HepG2 (cell line): ENCODE data around the gene BCL2L1. TPM values are rescaled to one million over a fixed set of nuclear protein-coding genes. Genes with fewer than 3 reads are reported as not detected.

Source experiments
- CSRNP2 ChIP-seq: sonication (generic); formaldehyde crosslinking; conservative IDR thresholded peaks from 2 replicates; pipeline ENCODE4 v1.8.0; 2022; ENCODE audit warnings: low read depth, missing genetic modification reagents
- ETV6 ChIP-seq: sonication (generic); formaldehyde crosslinking; conservative IDR thresholded peaks from 2 replicates; pipeline ENCODE4 v1.4.0; 2020; ENCODE audit warnings: missing genetic modification reagents
- FIP1L1 ChIP-seq: fragments of 200-400 bp; formaldehyde crosslinking; IDR thresholded peaks from 2 replicates; pipeline ENCODE4 v1.6.1; 2018; ENCODE audit warnings: low read depth, mild to moderate bottlenecking, low read length, moderate library complexity, borderline replicate concordance; ENCODE audit not compliant: insufficient read depth
- FOSL1 ChIP-seq: sonication (generic); formaldehyde crosslinking; IDR thresholded peaks from 2 replicates; pipeline ENCODE4 v1.9.0; 2021; ENCODE audit warnings: missing genetic modification reagents, borderline replicate concordance
- HOXA9 ChIP-seq: sonication (generic); formaldehyde crosslinking; IDR thresholded peaks from 2 replicates; pipeline ENCODE4 v1.8.1; 2022; ENCODE audit warnings: missing genetic modification reagents, mild to moderate bottlenecking, moderate library complexity, borderline replicate concordance
- JUNB ChIP-seq: sonication (generic); formaldehyde crosslinking; IDR thresholded peaks from 2 replicates; pipeline ENCODE4 v1.8.0; 2022; ENCODE audit warnings: missing genetic modification reagents, mild to moderate bottlenecking, borderline replicate concordance
- MBNL3 ChIP-seq: fragments of 250-450 bp; sonication (Bioruptor Pico); conservative IDR thresholded peaks from 2 replicates; pipeline ENCODE4 v1.8.0; 2022; ENCODE audit warnings: mild to moderate bottlenecking, inconsistent platforms
- MXD4 ChIP-seq: IDR thresholded peaks from 2 replicates; pipeline ENCODE4 v1.6.1; 2016; ENCODE audit warnings: mild to moderate bottlenecking, missing biosample characterization, missing genetic modification reagents
- SKI ChIP-seq: fragments of 450-650 bp; IDR thresholded peaks from one replicate; pipeline ENCODE4 v1.6.1; 2018; ENCODE audit warnings: mild to moderate bottlenecking; ENCODE audit not compliant: partially characterized antibody
- SP5 ChIP-seq: IDR thresholded peaks from 2 replicates; pipeline ENCODE4 v1.6.1; 2016; ENCODE audit warnings: low read depth, borderline replicate concordance
- SRF ChIP-seq: IDR thresholded peaks from 2 replicates; pipeline ENCODE4 v1.6.1; 2011; ENCODE audit warnings: mild to moderate bottlenecking, low read depth, low read length, moderate library complexity
- THAP8 ChIP-seq: sonication (generic); formaldehyde crosslinking; IDR thresholded peaks from 2 replicates; pipeline ENCODE4 v1.5.1; 2020; ENCODE audit warnings: missing genetic modification reagents, mild to moderate bottlenecking, borderline replicate concordance
- THYN1 ChIP-seq: sonication (generic); formaldehyde crosslinking; IDR thresholded peaks from 2 replicates; pipeline ENCODE4 v1.8.1; 2023; ENCODE audit warnings: low read depth, mild to moderate bottlenecking, moderate library complexity, missing genetic modification reagents, borderline replicate concordance
- ZBTB21 ChIP-seq: sonication (generic); formaldehyde crosslinking; IDR thresholded peaks from 2 replicates; pipeline ENCODE4 v1.4.0; 2020; ENCODE audit warnings: missing genetic modification reagents
- ZFP37 ChIP-seq: sonication (generic); formaldehyde crosslinking; IDR thresholded peaks from 2 replicates; pipeline ENCODE4 v1.4.0; 2020; ENCODE audit warnings: missing genetic modification reagents, borderline replicate concordance
- ZNF224 ChIP-seq: sonication (generic); formaldehyde crosslinking; IDR thresholded peaks from 2 replicates; pipeline ENCODE4 v1.5.0; 2020; ENCODE audit warnings: mild to moderate bottlenecking, missing genetic modification reagents
- ZNF577 ChIP-seq: sonication (generic); formaldehyde crosslinking; IDR thresholded peaks from 2 replicates; pipeline ENCODE4 v1.4.0; 2020; ENCODE audit warnings: mild to moderate bottlenecking, low read depth, missing genetic modification reagents, borderline replicate concordance
- ZNF629 ChIP-seq: sonication (generic); formaldehyde crosslinking; conservative IDR thresholded peaks from 2 replicates; pipeline ENCODE4 v1.5.0; 2020; ENCODE audit warnings: missing genetic modification reagents
- polyA plus RNA-seq, 8 experiments: library from polyadenylated mRNA; depleted of rRNA in 3 of 8; stranded (reverse) in 7 of 8; unstranded in 1 of 8; fragments of >200 nt; fragmentation: Illumina TruSeq in 4 of 8; extraction: Trizol in 4 of 8; gene quantifications; 2 replicates each; pipeline versions ENCODE4 v1.2.1 to v1.2.3, GENCODE V29; 2011 to 2016; ENCODE audit warnings: low read depth in 4 of 8, missing spikeins in 1 of 8, mixed read lengths in 1 of 8; ENCODE audit not compliant: insufficient read depth in 1 of 8
- total RNA-seq, 5 experiments: library from RNA; depleted of rRNA; stranded (reverse); fragments of >200 nt; fragmentation: Illumina TruSeq; extraction: Trizol; gene quantifications; 2 replicates each; pipeline ENCODE4 v1.2.3, GENCODE V29; 2016; ENCODE audit warnings: low read depth in 1 of 5
- TF ChIP-seq, protein P1 (sequence below): sonication (generic); formaldehyde crosslinking; IDR thresholded peaks from 2 replicates; pipeline ENCODE4 v1.5.1; 2020; ENCODE audit warnings: mild to moderate bottlenecking, missing genetic modification reagents, borderline replicate concordance

BCL2L1 gene
- total and polyA plus RNA-seq, 2 of the 13 experiments (the other 11 are each of a cell fraction or from before 2014, with no cell fraction given), result 164 to 258 TPM

GRCh38 chr20:31694842-31695593, 27.6 kb downstream of the BCL2L1 start (continued):
- TF ChIP-seq ZBTB21 (no peak), MBNL3 (CRISPR knock-in tag) (no peak), ZFP37 (CRISPR knock-in tag) (no peak), SKI (no peak), ETV6 (no peak), THYN1 (CRISPR knock-in tag) (no peak), JUNB (CRISPR knock-in tag) (no peak), ZNF224 (CRISPR knock-in tag) (0 out of 2 replicates have a peak, but pooled peaks have one; percentile 15), SP5 (CRISPR knock-in tag) (no peak), ZNF629 (CRISPR knock-in tag) (no peak), THAP8 (CRISPR knock-in tag) (no peak), HOXA9 (CRISPR knock-in tag) (no peak), MXD4 (CRISPR knock-in tag) (no peak), SRF (no peak), FIP1L1 (no peak), ZNF577 (CRISPR knock-in tag) (no peak), CSRNP2 (CRISPR knock-in tag) (no peak), FOSL1 (CRISPR knock-in tag) (no peak)
- TF ChIP-seq, protein P1, sequence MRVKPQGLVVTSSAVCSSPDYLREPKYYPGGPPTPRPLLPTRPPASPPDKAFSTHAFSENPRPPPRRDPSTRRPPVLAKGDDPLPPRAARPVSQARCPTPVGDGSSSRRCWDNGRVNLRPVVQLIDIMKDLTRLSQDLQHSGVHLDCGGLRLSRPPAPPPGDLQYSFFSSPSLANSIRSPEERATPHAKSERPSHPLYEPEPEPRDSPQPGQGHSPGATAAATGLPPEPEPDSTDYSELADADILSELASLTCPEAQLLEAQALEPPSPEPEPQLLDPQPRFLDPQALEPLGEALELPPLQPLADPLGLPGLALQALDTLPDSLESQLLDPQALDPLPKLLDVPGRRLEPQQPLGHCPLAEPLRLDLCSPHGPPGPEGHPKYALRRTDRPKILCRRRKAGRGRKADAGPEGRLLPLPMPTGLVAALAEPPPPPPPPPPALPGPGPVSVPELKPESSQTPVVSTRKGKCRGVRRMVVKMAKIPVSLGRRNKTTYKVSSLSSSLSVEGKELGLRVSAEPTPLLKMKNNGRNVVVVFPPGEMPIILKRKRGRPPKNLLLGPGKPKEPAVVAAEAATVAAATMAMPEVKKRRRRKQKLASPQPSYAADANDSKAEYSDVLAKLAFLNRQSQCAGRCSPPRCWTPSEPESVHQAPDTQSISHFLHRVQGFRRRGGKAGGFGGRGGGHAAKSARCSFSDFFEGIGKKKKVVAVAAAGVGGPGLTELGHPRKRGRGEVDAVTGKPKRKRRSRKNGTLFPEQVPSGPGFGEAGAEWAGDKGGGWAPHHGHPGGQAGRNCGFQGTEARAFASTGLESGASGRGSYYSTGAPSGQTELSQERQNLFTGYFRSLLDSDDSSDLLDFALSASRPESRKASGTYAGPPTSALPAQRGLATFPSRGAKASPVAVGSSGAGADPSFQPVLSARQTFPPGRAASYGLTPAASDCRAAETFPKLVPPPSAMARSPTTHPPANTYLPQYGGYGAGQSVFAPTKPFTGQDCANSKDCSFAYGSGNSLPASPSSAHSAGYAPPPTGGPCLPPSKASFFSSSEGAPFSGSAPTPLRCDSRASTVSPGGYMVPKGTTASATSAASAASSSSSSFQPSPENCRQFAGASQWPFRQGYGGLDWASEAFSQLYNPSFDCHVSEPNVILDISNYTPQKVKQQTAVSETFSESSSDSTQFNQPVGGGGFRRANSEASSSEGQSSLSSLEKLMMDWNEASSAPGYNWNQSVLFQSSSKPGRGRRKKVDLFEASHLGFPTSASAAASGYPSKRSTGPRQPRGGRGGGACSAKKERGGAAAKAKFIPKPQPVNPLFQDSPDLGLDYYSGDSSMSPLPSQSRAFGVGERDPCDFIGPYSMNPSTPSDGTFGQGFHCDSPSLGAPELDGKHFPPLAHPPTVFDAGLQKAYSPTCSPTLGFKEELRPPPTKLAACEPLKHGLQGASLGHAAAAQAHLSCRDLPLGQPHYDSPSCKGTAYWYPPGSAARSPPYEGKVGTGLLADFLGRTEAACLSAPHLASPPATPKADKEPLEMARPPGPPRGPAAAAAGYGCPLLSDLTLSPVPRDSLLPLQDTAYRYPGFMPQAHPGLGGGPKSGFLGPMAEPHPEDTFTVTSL (CRISPR knock-in tag), result peak; percentile 25; the same call in 1 of the 2 replicates
